Thoracic aorta (tissue), 2 donors: ENCODE results near the gene TCF20. TPM values are rescaled to one million over a fixed set of nuclear protein-coding genes. Genes with fewer than 3 reads are reported as not detected.

Source experiments
- ATAC-seq: fragments of 150-250 bp; one replicate; pipeline ENCODE4 v1.8.0; 2017; ENCODE audit warnings: low read depth; ENCODE audit not compliant: insufficient number of reproducible peaks, low FRiP score
- DNase-seq: peaks from one replicate; pipeline ENCODE4 v3.0.0-alpha.2; 2020; ENCODE audit warnings: low spot score
- H3K27ac ChIP-seq, 2 donors: fragments of 200-600 bp; sonication (generic); 1 replicate in 1 of 2; 2 replicates in 1 of 2; pipeline ENCODE4 v1.5.1; 2016; ENCODE audit warnings: mild to moderate bottlenecking in 2 of 2, moderate library complexity in 2 of 2
- H3K27me3 ChIP-seq: fragments of 200-600 bp; sonication (generic); replicated peaks from 2 replicates; pipeline ENCODE4 v1.6.0; 2016; ENCODE audit warnings: mild to moderate bottlenecking; ENCODE audit not compliant: insufficient read depth
- H3K36me3 ChIP-seq: fragments of 200-600 bp; sonication (generic); one replicate; pipeline ENCODE4 v1.5.1; 2016
- H3K4me1 ChIP-seq, 2 donors: fragments of 200-600 bp; sonication (generic); 1 replicate in 1 of 2; 2 replicates in 1 of 2; pipeline versions ENCODE4 v1.5.1 to v1.6.0; 2016; ENCODE audit warnings: low read depth in 2 of 2, mild to moderate bottlenecking in 1 of 2; ENCODE audit not compliant: control insufficient read depth in 1 of 2
- H3K4me3 ChIP-seq: fragments of 200-600 bp; sonication (generic); 2 replicates; pipeline ENCODE4 v1.5.1; 2016; ENCODE audit warnings: mild to moderate bottlenecking
- H3K9me3 ChIP-seq: fragments of 200-600 bp; sonication (generic); 2 replicates; pipeline ENCODE4 v1.5.1; 2016
- CTCF ChIP-seq: fragments of 200-600 bp; sonication (generic); IDR thresholded peaks from one replicate; pipeline ENCODE4 v1.5.1; 2019; ENCODE audit warnings: antibody characterized with exemption
- total RNA-seq, 2 donors: library from RNA; depleted of rRNA; stranded (reverse); fragments of >200 nt; gene quantifications; one replicate each; pipeline versions ENCODE4 v1.1.0 to v1.2.3, GENCODE V29; 2016

Gene TCF20
- total RNA-seq, 2 donors from 2014 or later, result 25.7 to 30.3 TPM

GRCh38 chr22:42303396-42304323 is 33.2 kb upstream of the TCF20 start:
- H3K4me1 ChIP-seq, result peaks cover 2 to 7% of the 10 kb centered on the region in 2 donors
- no peak for DNase-seq

DNA sequence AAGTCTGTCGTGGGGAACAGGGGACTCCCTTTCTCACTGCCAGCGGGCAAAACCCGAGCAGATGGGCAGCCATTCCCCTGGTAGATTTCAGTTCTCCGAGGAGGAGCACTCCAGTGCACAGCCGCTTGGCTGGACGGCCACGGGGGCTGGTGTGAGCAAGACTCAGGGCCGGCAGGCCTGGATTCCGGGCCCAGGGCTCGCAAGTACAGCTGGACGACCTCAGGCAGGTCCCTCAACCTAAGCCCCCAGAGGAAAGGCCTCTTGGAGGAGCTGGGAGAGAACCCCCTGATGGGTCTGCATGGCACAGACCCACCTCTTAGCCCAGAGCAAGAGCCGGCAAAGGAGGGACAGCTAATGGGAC is 31.3 kb upstream of the TCF20 start:
- no peak for ATAC-seq

More at GRCh38 chr22:42303396-42304323, 33.2 kb upstream of the TCF20 start:
- TF ChIP-seq CTCF, result no peak
- Histone ChIP-seq H3K27me3 (no peaks in the 10 kb centered on the region), H3K4me3 (no peak overlapping the region), H3K36me3 (no peaks in the 10 kb centered on the region), H3K27ac (no peak overlapping the region), H3K9me3 (no peaks in the 10 kb centered on the region)
- no peak for ATAC-seq

DNA sequence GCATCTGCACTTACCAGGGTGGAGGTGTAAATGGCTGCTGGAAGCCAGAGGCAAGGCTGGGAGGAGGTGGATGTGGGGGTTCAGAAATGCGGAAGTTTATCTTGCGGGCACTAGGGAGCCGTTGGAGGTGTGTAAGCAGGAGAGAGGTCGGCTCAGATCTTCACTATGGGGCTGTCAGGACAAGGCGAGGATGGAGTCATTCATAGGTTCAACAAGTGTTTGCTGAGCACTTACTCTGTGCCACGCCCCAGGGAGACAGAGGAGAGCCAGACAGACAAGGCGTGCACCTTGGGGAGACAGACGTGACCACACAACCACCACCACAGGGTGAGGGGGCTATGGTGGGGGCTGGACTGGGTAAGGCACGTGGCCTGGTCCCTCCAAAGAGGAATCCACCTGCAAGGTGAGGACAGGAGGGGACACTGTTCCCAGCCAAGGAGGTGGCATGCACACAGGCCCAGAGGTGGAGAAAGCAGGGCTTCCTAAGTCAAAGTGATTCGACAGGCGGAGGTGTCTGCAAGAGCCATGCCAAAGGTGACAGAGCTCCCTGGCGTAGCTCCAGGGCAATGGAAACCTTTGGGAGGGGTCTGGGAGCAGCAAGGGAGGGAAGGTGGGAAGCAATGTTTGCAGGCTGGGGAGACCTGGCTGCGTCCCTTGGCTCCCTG is 30.8 kb upstream of the TCF20 start:
- H3K4me3 ChIP-seq, result no peak overlapping the region
- H3K36me3 ChIP-seq, result no peaks in the 10 kb centered on the region
- TF ChIP-seq CTCF, result no peak
- H3K9me3 ChIP-seq, result no peaks in the 10 kb centered on the region
- no peaks in the 10 kb centered on the region for H3K27me3 ChIP-seq
- no peak for ATAC-seq
- no peak for DNase-seq
- H3K27ac ChIP-seq, result no peak overlapping the region
- peaks cover 2 to 13% of the 10 kb centered on the region in 2 donors for H3K4me1 ChIP-seq

More for the DNA sequence above, 31.3 kb upstream of the TCF20 start:
- Histone ChIP-seq H3K4me3 (no peak overlapping the region), H3K36me3 (no peaks in the 10 kb centered on the region), H3K27ac (no peak overlapping the region), H3K4me1 (peaks cover 2 to 8% of the 10 kb centered on the region in 2 donors), H3K9me3 (no peaks in the 10 kb centered on the region), H3K27me3 (no peaks in the 10 kb centered on the region)
- DNase-seq, result no peak
- TF ChIP-seq CTCF, result no peak

- no peaks in the 10 kb centered on the region for H3K27me3 ChIP-seq
- H3K4me1 ChIP-seq, result peaks cover 2 to 15% of the 10 kb centered on the region in 2 donors
- DNase-seq (no peak), ATAC-seq (no peak)
- TF ChIP-seq CTCF, result no peak
- H3K27ac ChIP-seq, result no peak overlapping the region
- H3K36me3 ChIP-seq, result no peaks in the 10 kb centered on the region
- no peaks in the 10 kb centered on the region for H3K9me3 ChIP-seq
- H3K4me3 ChIP-seq, result no peak overlapping the region
Observed at GRCh38 chr22:42300259-42301076, 30.0 kb upstream of the TCF20 start.
